Suprapubic skin (tissue), 4 donors: ENCODE measurements around the gene MED4. TPM values are rescaled to one million over a fixed set of nuclear protein-coding genes. Genes with fewer than 3 reads are reported as not detected.

Experiments used
- DNase-seq, 2 donors: peaks; one replicate each; pipeline ENCODE4 v3.0.0-alpha.2; 2019; ENCODE audit warnings: low spot score in 2 of 2
- H3K27ac ChIP-seq: fragments of 200-600 bp; sonication (generic); one replicate; pipeline ENCODE4 v1.5.1; 2019
- H3K27me3 ChIP-seq: fragments of 200-600 bp; sonication (generic); one replicate; pipeline ENCODE4 v1.5.1; 2019
- H3K36me3 ChIP-seq: fragments of 200-600 bp; sonication (generic); one replicate; pipeline ENCODE4 v1.5.1; 2019
- H3K4me1 ChIP-seq: fragments of 200-600 bp; sonication (generic); one replicate; pipeline ENCODE4 v1.5.1; 2019
- H3K4me3 ChIP-seq: fragments of 200-600 bp; sonication (generic); one replicate; pipeline ENCODE4 v1.5.1; 2019; ENCODE audit warnings: mild to moderate bottlenecking
- H3K9me3 ChIP-seq: fragments of 200-600 bp; sonication (generic); one replicate; pipeline ENCODE4 v1.5.1; 2019
- EP300 ChIP-seq: sonication (generic); formaldehyde crosslinking; IDR thresholded peaks from one replicate; pipeline ENCODE4 v1.6.1; 2017; ENCODE audit warnings: antibody characterized with exemption
- POLR2A ChIP-seq, 2 donors: fragments of 450-650 bp; IDR thresholded peaks; one replicate each; pipeline ENCODE4 v1.6.1; 2017; ENCODE audit warnings: antibody characterized with exemption in 2 of 2, mild to moderate bottlenecking in 2 of 2, moderate library complexity in 2 of 2
- POLR2AphosphoS5 ChIP-seq, 3 donors: sonication (generic); formaldehyde crosslinking; IDR thresholded peaks; one replicate each; pipeline ENCODE4 v1.6.1; 2017; ENCODE audit warnings: antibody characterized with exemption in 3 of 3
- WGBS: methylation state at CpG from one replicate; pipeline ENCODE4 v1.1.5; 2018; 5-methylcytosine and 5-hydroxymethylcytosine counted together
- total RNA-seq, 4 donors: library from RNA; depleted of rRNA; stranded (reverse); fragments of >200 nt; gene quantifications; one replicate each; pipeline ENCODE4 v1.1.0, GENCODE V29; 2016
- TF ChIP-seq, protein P1 (sequence below), 2 donors: fragments of 200-600 bp in 1 of 2; fragments of 450-650 bp in 1 of 2; sonication (generic) in 1 of 2; IDR thresholded peaks; one replicate each; pipeline ENCODE4 v1.5.1; 2016 to 2019; ENCODE audit warnings: antibody characterized with exemption in 2 of 2, mild to moderate bottlenecking in 1 of 2, moderate library complexity in 1 of 2

The MED4 gene
- total RNA-seq, 4 donors from 2014 or later, result 34.7 to 46.3 (median 40.6) TPM

DNA sequence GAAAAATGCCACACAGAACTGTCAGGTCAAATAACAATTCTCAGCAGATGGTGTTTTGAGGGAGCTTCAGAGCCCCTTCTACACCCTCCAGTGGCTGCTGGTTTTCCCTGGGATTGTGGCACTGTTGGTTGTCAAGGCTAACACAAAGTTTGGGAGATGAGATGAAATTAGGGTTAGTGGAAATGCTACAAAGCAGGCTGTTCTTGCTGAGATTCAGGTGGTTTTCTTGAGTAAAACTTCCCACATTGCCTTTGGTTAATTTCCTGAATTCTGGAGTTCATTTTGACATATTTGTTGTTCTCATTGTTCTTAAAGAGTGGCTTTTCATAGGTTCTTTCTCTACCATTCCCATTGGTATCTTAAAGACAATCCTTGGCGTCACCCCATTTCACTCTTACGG, 22.1 kb downstream of the MED4 start:
- Histone ChIP-seq H3K27ac (no peak overlapping the region), H3K27me3 (no peaks in the 10 kb centered on the region), H3K9me3 (peaks cover 12% of the 10 kb centered on the region), H3K4me1 (no peaks in the 10 kb centered on the region), H3K4me3 (no peak overlapping the region), H3K36me3 (peaks cover 88% of the 10 kb centered on the region)
- WGBS, result 99% methylated on average over 2 of the region's 2 CpGs
- TF ChIP-seq EP300 (no peak), POLR2AphosphoS5 (IDR thresholded peaks at IDR 0.05) (no peak), POLR2A (IDR thresholded peaks at IDR 0.05) (no peak)
- TF ChIP-seq, protein P1, sequence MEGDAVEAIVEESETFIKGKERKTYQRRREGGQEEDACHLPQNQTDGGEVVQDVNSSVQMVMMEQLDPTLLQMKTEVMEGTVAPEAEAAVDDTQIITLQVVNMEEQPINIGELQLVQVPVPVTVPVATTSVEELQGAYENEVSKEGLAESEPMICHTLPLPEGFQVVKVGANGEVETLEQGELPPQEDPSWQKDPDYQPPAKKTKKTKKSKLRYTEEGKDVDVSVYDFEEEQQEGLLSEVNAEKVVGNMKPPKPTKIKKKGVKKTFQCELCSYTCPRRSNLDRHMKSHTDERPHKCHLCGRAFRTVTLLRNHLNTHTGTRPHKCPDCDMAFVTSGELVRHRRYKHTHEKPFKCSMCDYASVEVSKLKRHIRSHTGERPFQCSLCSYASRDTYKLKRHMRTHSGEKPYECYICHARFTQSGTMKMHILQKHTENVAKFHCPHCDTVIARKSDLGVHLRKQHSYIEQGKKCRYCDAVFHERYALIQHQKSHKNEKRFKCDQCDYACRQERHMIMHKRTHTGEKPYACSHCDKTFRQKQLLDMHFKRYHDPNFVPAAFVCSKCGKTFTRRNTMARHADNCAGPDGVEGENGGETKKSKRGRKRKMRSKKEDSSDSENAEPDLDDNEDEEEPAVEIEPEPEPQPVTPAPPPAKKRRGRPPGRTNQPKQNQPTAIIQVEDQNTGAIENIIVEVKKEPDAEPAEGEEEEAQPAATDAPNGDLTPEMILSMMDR (IDR thresholded peaks at IDR 0.05), result no peak
- DNase-seq, result no peak

DNA sequence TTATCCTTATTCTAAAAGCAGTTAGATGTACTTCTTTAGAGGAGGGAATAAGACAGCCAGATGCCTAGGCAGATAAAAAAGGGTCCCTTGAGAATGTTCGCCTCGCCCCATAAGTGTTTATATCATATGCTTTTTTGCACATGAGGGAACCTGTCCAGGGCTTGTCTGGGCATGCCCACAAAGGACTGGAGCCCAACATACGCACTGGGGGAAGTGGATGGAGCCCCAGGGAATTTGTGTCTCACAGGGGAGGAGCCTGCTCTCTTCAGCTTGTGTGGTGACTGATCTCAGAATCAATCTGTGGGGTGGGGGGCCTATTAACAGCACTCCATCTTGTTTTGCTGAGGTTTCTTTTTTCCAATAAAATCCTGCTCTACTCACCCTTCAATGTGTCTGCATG, 22.6 kb downstream of the MED4 start:
- TF ChIP-seq EP300 (no peak), POLR2AphosphoS5 (IDR thresholded peaks at IDR 0.05) (no peak), POLR2A (IDR thresholded peaks at IDR 0.05) (no peak)
- TF ChIP-seq, protein P1 (IDR thresholded peaks at IDR 0.05), result no peak
- WGBS, result 84% methylated on average over 3 of the region's 3 CpGs
- no peaks in the 10 kb centered on the region for H3K4me1 ChIP-seq
- H3K36me3 ChIP-seq, result peaks cover 89% of the 10 kb centered on the region
- DNase-seq, result no peak
- H3K4me3 ChIP-seq, result no peak overlapping the region
- H3K27me3 ChIP-seq, result no peaks in the 10 kb centered on the region
- no peak overlapping the region for H3K27ac ChIP-seq
- H3K9me3 ChIP-seq, result peaks cover 12% of the 10 kb centered on the region

DNA sequence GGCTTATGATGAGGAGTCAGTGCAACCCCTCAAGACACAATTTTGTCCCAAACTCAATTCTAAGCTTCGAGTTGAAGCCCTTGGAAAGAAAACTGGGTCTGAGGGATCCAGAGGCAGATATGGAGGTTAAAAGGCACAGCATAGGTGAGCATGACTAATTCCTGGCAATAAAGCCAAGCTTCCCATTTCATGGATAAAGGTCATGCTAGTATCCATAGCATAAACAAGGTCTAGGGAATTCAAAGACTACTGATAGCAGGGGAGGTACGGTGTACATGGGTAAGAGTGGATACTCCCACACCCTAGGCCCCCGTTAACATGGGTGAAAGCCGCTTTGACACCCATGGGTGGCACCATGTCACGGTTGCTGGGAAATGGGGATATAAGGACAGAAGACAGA, 24.0 kb downstream of the MED4 start:
- Histone ChIP-seq H3K4me1 (no peaks in the 10 kb centered on the region), H3K36me3 (peaks cover 90% of the 10 kb centered on the region), H3K4me3 (no peak overlapping the region), H3K27ac (no peak overlapping the region), H3K9me3 (peaks cover 16% of the 10 kb centered on the region), H3K27me3 (no peaks in the 10 kb centered on the region)
- over 99% methylated on average over 5 of the region's 5 CpGs for WGBS
- TF ChIP-seq POLR2A (IDR thresholded peaks at IDR 0.05) (no peak), EP300 (no peak), POLR2AphosphoS5 (IDR thresholded peaks at IDR 0.05) (no peak)
- TF ChIP-seq, protein P1 (IDR thresholded peaks at IDR 0.05), result no peak
- DNase-seq, result no peak

DNA sequence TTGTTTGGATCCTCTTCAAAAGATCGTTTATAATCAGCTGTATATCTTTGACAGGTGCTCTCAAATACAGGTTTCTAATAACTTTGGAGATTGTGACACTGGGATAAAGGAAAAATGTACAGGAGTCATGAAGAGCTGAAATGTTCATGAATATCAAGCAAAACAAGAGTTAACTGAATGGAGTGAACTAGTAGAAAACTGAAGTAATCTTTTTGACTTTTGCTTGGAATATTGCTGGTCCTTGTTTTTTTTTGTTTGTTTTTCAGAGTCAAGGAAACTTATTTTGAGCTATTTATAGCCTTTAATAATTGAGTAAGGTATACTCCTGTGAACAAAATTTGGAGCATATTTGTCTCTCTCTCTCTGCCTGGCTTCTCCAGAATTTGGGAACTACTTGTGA, 25.3 kb downstream of the MED4 start:
- no peak for DNase-seq
- TF ChIP-seq EP300, result no peak
- Histone ChIP-seq H3K9me3 (peaks cover 16% of the 10 kb centered on the region), H3K4me1 (no peaks in the 10 kb centered on the region), H3K4me3 (no peak overlapping the region), H3K36me3 (peaks cover 84% of the 10 kb centered on the region), H3K27me3 (no peaks in the 10 kb centered on the region), H3K27ac (no peak overlapping the region)
- WGBS, result 91% methylated on average over 1 of the region's 1 CpG

DNA sequence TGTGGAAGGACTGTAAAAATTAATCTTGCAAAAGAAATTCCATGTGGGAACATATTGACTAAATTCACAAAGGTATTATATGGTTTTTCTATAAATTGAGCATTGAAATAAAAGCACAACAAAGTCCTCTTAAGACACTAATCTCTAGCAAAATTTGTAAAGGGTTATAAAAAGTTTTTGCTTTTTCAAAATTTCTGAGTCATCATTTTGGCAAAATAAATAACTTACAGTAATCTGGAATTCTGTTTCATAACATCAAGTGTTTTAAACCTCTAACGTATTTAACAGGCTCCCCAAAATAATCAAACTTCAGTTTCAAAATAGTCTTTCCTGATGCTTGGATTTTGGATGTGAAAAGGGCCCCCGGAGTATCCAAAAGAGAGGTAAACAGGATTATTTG, 26.0 kb downstream of the MED4 start:
- no peaks in the 10 kb centered on the region for H3K4me1 ChIP-seq
- H3K27me3 ChIP-seq, result no peaks in the 10 kb centered on the region
- DNase-seq, result no peak
- no peak overlapping the region for H3K4me3 ChIP-seq
- 95% methylated on average over 2 of the region's 2 CpGs for WGBS
- H3K27ac ChIP-seq, result no peak overlapping the region
- no peak for TF ChIP-seq POLR2AphosphoS5 (IDR thresholded peaks at IDR 0.05)
- TF ChIP-seq, protein P1 (IDR thresholded peaks at IDR 0.05), result no peak
- TF ChIP-seq POLR2A (IDR thresholded peaks at IDR 0.05), result no peak
- no peak for TF ChIP-seq EP300
- H3K36me3 ChIP-seq, result peaks cover 78% of the 10 kb centered on the region
- H3K9me3 ChIP-seq, result peaks cover 16% of the 10 kb centered on the region

DNA sequence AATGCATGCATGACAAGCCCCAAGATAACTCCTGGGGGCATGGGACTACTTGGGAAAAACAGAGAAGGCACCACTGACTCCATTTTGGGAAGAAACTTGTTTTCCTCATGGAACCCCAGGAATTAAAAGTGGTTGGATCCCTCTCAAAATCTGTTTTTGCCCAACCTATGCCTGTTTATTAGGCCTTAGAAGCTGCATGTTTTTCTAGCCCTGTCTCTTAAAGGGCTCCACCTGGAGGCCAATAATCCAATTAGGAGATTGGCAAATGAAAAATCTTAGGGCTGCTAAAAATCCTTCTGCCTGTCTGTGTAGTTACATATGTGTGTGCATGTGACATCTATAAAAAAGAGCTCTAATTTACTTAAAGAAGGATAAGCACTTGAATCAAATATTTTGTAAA, 26.9 kb downstream of the MED4 start:
- DNase-seq, result no peak
- no peak overlapping the region for H3K27ac ChIP-seq
- H3K9me3 ChIP-seq, result peaks cover 16% of the 10 kb centered on the region
- TF ChIP-seq, protein P1 (IDR thresholded peaks at IDR 0.05), result no peak
- TF ChIP-seq POLR2AphosphoS5 (IDR thresholded peaks at IDR 0.05) (no peak), POLR2A (IDR thresholded peaks at IDR 0.05) (no peak)
- H3K4me3 ChIP-seq, result no peak overlapping the region
- peaks cover 69% of the 10 kb centered on the region for H3K36me3 ChIP-seq
- H3K4me1 ChIP-seq, result no peaks in the 10 kb centered on the region
- H3K27me3 ChIP-seq, result no peaks in the 10 kb centered on the region
